CD14-positive monocyte (primary cell): Measurements from ENCODE around the gene HDAC4. TPM values are rescaled to one million over a fixed set of nuclear protein-coding genes. Genes with fewer than 3 reads are reported as not detected.
A peak's percentile ranks its signal among the peaks of the same experiment; 100 is the strongest.

Source experiments
- DNase-seq, 3 donors: peaks; one replicate each; pipeline ENCODE4 v3.0.0-alpha.2; 2011 to 2022
- H2AFZ ChIP-seq: 2 replicates; pipeline ENCODE4 v1.6.0; 2012; ENCODE audit warnings: mild to moderate bottlenecking, low read depth, low read length, inconsistent platforms; ENCODE audit not compliant: insufficient read depth, poor library complexity, severe bottlenecking
- H3K27ac ChIP-seq, 2 donors: 1 replicate in 1 of 2; 2 replicates in 1 of 2; pipeline ENCODE4 v1.5.1; 2012 to 2013; ENCODE audit warnings: low read length in 2 of 2, control low read depth in 1 of 2, inconsistent platforms in 1 of 2, low read depth in 1 of 2, mild to moderate bottlenecking in 1 of 2
- H3K27me3 ChIP-seq, 2 donors: one replicate each; pipeline versions ENCODE4 v1.6.0 to v1.6.1; 2011 to 2013; ENCODE audit warnings: low read length in 2 of 2; ENCODE audit not compliant: control insufficient read depth in 2 of 2, insufficient read depth in 2 of 2
- H3K36me3 ChIP-seq, 2 donors: replicated peaks in 1 of 2; 1 replicate in 1 of 2; 2 replicates in 1 of 2; pipeline versions ENCODE4 v1.5.1 to v1.6.1; 2012 to 2013; ENCODE audit warnings: low read length in 2 of 2, control low read depth in 1 of 2, inconsistent platforms in 1 of 2, mild to moderate bottlenecking in 1 of 2; ENCODE audit not compliant: insufficient read depth in 2 of 2, control insufficient read depth in 1 of 2
- H3K4me1 ChIP-seq, 2 donors: 1 replicate in 1 of 2; 2 replicates in 1 of 2; pipeline versions ENCODE4 v1.5.1 to v1.6.1; 2012 to 2013; ENCODE audit warnings: low read length in 2 of 2, control low read depth in 1 of 2, inconsistent platforms in 1 of 2, mild to moderate bottlenecking in 1 of 2, moderate library complexity in 1 of 2; ENCODE audit not compliant: insufficient read depth in 2 of 2, control insufficient read depth in 1 of 2
- H3K4me2 ChIP-seq: replicated peaks from 2 replicates; pipeline ENCODE3; 2012; ENCODE audit warnings: low read length, moderate library complexity, mild to moderate bottlenecking; ENCODE audit not compliant: poor library complexity, severe bottlenecking; ENCODE audit errors: extremely low read depth
- H3K4me3 ChIP-seq, 3 experiments: fragments of 200-600 bp in 1 of 3; sonication (generic) in 1 of 3; replicated peaks in 1 of 3; 1 replicate in 2 of 3; 2 replicates in 1 of 3; pipeline ENCODE4 v1.5.1; 2011 to 2013; ENCODE audit warnings: low read length in 3 of 3, mild to moderate bottlenecking in 3 of 3, control low read depth in 2 of 3, low read depth in 2 of 3, inconsistent platforms in 1 of 3, moderate library complexity in 1 of 3
- H3K79me2 ChIP-seq: 2 replicates; pipeline ENCODE4 v1.6.0; 2012; ENCODE audit warnings: mild to moderate bottlenecking, control low read depth, inconsistent platforms, low read length, moderate library complexity; ENCODE audit not compliant: insufficient read depth
- H3K9ac ChIP-seq: 2 replicates; pipeline ENCODE4 v1.6.0; 2017; ENCODE audit warnings: low read length, mild to moderate bottlenecking; ENCODE audit not compliant: insufficient read depth, poor library complexity, severe bottlenecking
- H3K9me3 ChIP-seq, 2 donors: replicated peaks in 1 of 2; 1 replicate in 1 of 2; 2 replicates in 1 of 2; pipeline versions ENCODE4 v1.5.1 to v1.6.1; 2012 to 2013; ENCODE audit warnings: low read length in 2 of 2, control low read depth in 1 of 2; ENCODE audit not compliant: control insufficient read depth in 1 of 2, insufficient read depth in 1 of 2
- H4K20me1 ChIP-seq: 2 replicates; pipeline ENCODE4 v1.6.0; 2012; ENCODE audit warnings: mild to moderate bottlenecking, low read length, control low read depth, moderate library complexity; ENCODE audit not compliant: insufficient read depth
- H3K27ac Mint-ChIP-seq, 7 donors: one replicate each; pipeline ENCODE4 v1.8.0; 2020; ENCODE audit warnings: mild to moderate bottlenecking in 7 of 7, mixed read lengths in 7 of 7, moderate library complexity in 6 of 7, inconsistent platforms in 2 of 7
- H3K27me3 Mint-ChIP-seq, 3 donors: one replicate each; pipeline ENCODE4 v1.8.0; 2021 to 2022; ENCODE audit warnings: low read depth in 3 of 3, mild to moderate bottlenecking in 3 of 3, mixed read lengths in 3 of 3, moderate library complexity in 3 of 3, inconsistent platforms in 1 of 3
- H3K36me3 Mint-ChIP-seq, 2 donors: one replicate each; pipeline ENCODE4 v1.8.0; 2020; ENCODE audit warnings: mixed read lengths in 2 of 2, inconsistent platforms in 1 of 2, mild to moderate bottlenecking in 1 of 2
- H3K4me1 Mint-ChIP-seq: one replicate; pipeline ENCODE4 v1.8.0; 2020; ENCODE audit warnings: mild to moderate bottlenecking, mixed read lengths
- H3K4me3 Mint-ChIP-seq, 2 donors: one replicate each; pipeline ENCODE4 v1.8.0; 2020; ENCODE audit warnings: mild to moderate bottlenecking in 2 of 2, mixed read lengths in 2 of 2, moderate library complexity in 1 of 2
- H3K9me3 Mint-ChIP-seq, 7 donors: one replicate each; pipeline ENCODE4 v1.8.0; 2020 to 2022; ENCODE audit warnings: mixed read lengths in 7 of 7, mild to moderate bottlenecking in 6 of 7, moderate library complexity in 6 of 7, inconsistent platforms in 2 of 7
- WGBS: methylation state at CpG from one replicate; pipeline ENCODE4 v1.1.5; 2013; ENCODE audit warnings: missing lambda C conversion rate; ENCODE audit not compliant: insufficient coverage; 5-methylcytosine and 5-hydroxymethylcytosine counted together
- intact Hi-C, 2 donors: fragments of 100-400 bp; cut with micrococcal nuclease; formaldehyde crosslinking; loops; one replicate each; pipeline versions ENCODE4 v1.15.0 to v1.15.1; 2023
- polyA plus RNA-seq, 3 donors: library from polyadenylated mRNA; depleted of rRNA in 1 of 3; unstranded in 2 of 3; stranded (reverse) in 1 of 3; fragments of 300-500 nt in 2 of 3; fragments of >200 nt in 1 of 3; fragmentation: Illumina TruSeq in 2 of 3; gene quantifications; 1 replicate in 2 of 3; 2 replicates in 1 of 3; pipeline ENCODE4 v1.2.3, GENCODE V29; 2012 to 2021
- TF ChIP-seq, protein P1 (sequence below): fragments of 200-600 bp; IDR thresholded peaks from one replicate; pipeline ENCODE4 v1.8.0; 2022; ENCODE audit warnings: antibody characterized with exemption, mild to moderate bottlenecking

HDAC4 gene
- polyA plus RNA-seq, 3 donors, result 3.3 to 23.0 (median 4.5) TPM

DNA sequence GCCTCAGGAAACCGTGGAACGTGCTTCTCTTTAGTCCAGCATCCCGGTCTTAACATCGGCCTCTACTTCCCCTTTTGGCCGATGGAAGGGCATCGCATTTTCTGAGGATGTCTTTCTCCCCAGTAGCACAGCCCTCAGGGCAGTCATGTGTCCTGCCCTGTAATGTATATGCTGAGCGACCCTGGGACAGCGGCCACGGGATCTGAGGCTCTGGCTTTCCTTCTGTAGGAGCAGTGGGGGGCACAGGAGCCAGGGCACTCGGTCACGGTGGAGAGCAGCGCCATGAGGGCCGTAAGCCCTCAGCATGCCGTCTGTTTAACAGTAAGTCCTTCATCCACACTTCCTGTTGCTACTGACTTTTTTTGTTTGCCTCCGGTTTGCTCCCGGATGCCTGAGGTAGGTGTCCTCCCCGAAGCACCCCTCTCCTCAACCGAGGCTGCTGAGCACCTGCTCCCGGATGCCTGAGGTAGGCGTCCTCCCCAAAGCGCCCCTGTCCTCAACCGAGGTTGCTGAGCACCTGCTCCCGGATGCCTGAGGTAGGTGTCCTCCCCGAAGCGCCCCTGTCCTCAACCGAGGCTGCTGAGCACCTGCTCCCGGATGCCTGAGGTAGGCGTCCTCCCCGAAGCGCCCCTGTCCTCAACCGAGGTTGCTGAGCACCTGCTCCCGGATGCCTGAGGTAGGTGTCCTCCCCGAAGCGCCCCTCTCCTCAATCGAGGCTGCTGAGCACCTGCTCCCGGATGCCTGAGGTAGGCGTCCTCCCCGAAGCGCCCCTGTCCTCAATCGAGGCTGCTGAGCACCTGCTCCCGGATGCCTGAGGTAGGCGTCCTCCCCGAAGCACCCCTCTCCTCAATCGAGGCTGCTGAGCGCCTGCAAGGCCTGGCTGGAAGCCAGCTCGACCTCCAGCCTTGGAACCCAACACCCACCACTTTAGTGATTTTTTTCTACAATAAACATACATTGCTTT lies 169.3 kb downstream of the HDAC4 start:
- Histone ChIP-seq H3K9ac (peak overlapping the region; percentile 13), H3K36me3 (peaks cover 0 to 15% of the 10 kb centered on the region in 2 donors), H4K20me1 (no peaks in the 10 kb centered on the region), H3K27me3 (no peaks in the 10 kb centered on the region), H3K9me3 (no peaks in the 10 kb centered on the region), H3K79me2 (peaks cover 100% of the 10 kb centered on the region), H3K4me1 (peaks cover 96 to 98% of the 10 kb centered on the region in 2 donors), H2AFZ (peak overlapping the region; percentile 61), H3K4me2 (peak overlapping the region; percentile 48), H3K4me3 (peak overlapping the region in 1 of 3 experiments; percentile 39), H3K27ac (peak overlapping the region; percentile 74 to 86)
- TF ChIP-seq, protein P1, sequence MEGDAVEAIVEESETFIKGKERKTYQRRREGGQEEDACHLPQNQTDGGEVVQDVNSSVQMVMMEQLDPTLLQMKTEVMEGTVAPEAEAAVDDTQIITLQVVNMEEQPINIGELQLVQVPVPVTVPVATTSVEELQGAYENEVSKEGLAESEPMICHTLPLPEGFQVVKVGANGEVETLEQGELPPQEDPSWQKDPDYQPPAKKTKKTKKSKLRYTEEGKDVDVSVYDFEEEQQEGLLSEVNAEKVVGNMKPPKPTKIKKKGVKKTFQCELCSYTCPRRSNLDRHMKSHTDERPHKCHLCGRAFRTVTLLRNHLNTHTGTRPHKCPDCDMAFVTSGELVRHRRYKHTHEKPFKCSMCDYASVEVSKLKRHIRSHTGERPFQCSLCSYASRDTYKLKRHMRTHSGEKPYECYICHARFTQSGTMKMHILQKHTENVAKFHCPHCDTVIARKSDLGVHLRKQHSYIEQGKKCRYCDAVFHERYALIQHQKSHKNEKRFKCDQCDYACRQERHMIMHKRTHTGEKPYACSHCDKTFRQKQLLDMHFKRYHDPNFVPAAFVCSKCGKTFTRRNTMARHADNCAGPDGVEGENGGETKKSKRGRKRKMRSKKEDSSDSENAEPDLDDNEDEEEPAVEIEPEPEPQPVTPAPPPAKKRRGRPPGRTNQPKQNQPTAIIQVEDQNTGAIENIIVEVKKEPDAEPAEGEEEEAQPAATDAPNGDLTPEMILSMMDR, result no peak
- H3K36me3 Mint-ChIP-seq, result peaks cover 39 to 43% of the 10 kb centered on the region in 2 donors
- no peaks in the 10 kb centered on the region for H3K9me3 Mint-ChIP-seq
- intact Hi-C loops, result no loop called here
- 16% methylated on average over 9 of the region's 46 CpGs for WGBS
- H3K27me3 Mint-ChIP-seq, result peaks cover 0 to 2% (median 2%) of the 10 kb centered on the region in 3 donors
- DNase-seq, result peak in 2 of 3 donors; percentile 72 to 74
- H3K27ac Mint-ChIP-seq, result peak overlapping the region; percentile 88 to 96 (median 94)
- peak overlapping the region; percentile 74 to 76 for H3K4me3 Mint-ChIP-seq
- H3K4me1 Mint-ChIP-seq, result peaks cover 86% of the 10 kb centered on the region

DNA sequence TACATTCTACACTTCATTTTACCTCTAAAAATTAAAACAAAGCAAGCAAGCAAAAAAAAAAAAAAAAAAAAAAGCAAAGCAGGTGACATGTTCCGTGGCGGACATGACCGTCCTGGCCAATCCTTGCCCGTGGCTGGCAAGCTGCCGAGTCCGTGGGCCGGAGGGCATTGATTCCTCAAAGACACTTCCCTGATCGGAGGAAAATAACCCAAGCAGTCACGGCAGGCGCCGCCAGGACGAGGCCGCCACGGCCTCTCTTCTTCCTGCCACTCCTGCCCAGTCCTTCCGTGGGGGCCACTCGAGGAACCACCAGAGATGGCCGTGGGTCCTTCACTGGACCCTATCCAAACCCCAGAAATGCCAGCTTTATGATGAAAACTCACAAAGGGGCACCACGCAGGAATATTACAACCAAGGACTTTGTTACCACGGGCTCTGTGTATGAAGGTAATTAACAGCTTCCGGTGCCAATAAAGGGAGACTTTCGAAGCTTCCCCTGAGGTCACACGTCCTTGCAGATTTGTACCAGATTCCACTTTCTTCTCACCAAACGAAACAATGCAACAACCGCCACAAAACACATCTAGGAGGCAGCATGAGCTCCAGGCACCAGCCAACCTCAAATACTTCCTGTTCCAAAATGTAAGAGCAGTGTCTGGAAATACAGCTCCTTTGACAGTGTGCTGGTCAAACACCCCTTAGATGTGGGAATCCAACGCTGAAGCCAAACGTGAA lies 170.3 kb downstream of the HDAC4 start:
- peak overlapping the region; percentile 88 to 96 (median 94) for H3K27ac Mint-ChIP-seq
- Histone ChIP-seq H3K4me1 (peaks cover 96 to 98% of the 10 kb centered on the region in 2 donors), H2AFZ (peak overlapping the region; percentile 63), H3K79me2 (peaks cover 100% of the 10 kb centered on the region), H3K36me3 (peaks cover 0 to 15% of the 10 kb centered on the region in 2 donors), H3K9me3 (no peaks in the 10 kb centered on the region), H3K4me3 (peak overlapping the region in 1 of 3 experiments; percentile 39), H3K4me2 (peak overlapping the region; percentile 48), H4K20me1 (no peaks in the 10 kb centered on the region), H3K27me3 (no peaks in the 10 kb centered on the region), H3K9ac (peak overlapping the region; percentile 44), H3K27ac (peak overlapping the region; percentile 74 to 86)
- 3% methylated on average over 22 of the region's 26 CpGs for WGBS
- peaks cover 0 to 2% (median 0%) of the 10 kb centered on the region in 3 donors for H3K27me3 Mint-ChIP-seq
- H3K36me3 Mint-ChIP-seq, result peaks cover 38 to 39% of the 10 kb centered on the region in 2 donors
- TF ChIP-seq, protein P1, result no peak
- H3K4me3 Mint-ChIP-seq, result peak overlapping the region; percentile 74 to 76
- no peaks in the 10 kb centered on the region for H3K9me3 Mint-ChIP-seq
- peaks cover 89% of the 10 kb centered on the region for H3K4me1 Mint-ChIP-seq
- intact Hi-C loops, result no loop called here
- DNase-seq, result peak in 2 of 3 donors; percentile 71 to 76
